GM12801 (cell line): ENCODE data around the gene RALGPS2.

Source experiments
- CTCF ChIP-seq: IDR thresholded peaks from one replicate; pipeline ENCODE4 v1.5.1; 2011; ENCODE audit warnings: control low read depth; ENCODE audit not compliant: insufficient read length; ENCODE audit errors: extremely low read depth

The RALGPS2 gene

GRCh38 chr1:178784131-178784536 lies 59.1 kb downstream of the RALGPS2 start:
- no peak for TF ChIP-seq CTCF

GRCh38 chr1:178792394-178792793 lies 67.3 kb downstream of the RALGPS2 start:
- TF ChIP-seq CTCF, result no peak

- TF ChIP-seq CTCF, result no peak
Observed at GRCh38 chr1:178796013-178796412, 71.0 kb downstream of the RALGPS2 start.

GRCh38 chr1:178797590-178797989 lies 72.5 kb downstream of the RALGPS2 start:
- TF ChIP-seq CTCF, result no peak

GRCh38 chr1:178798232-178798861 lies 73.3 kb downstream of the RALGPS2 start:
- no peak for TF ChIP-seq CTCF

GRCh38 chr1:178802873-178803272 lies 77.8 kb downstream of the RALGPS2 start:
- TF ChIP-seq CTCF, result no peak

- no peak for TF ChIP-seq CTCF
Observed at GRCh38 chr1:178806665-178807300, 81.7 kb downstream of the RALGPS2 start.

GRCh38 chr1:178808529-178808928 lies 83.5 kb downstream of the RALGPS2 start:
- no peak for TF ChIP-seq CTCF
